Endodermal cell (in vitro differentiated cells): ENCODE results near the gene THSD8. TPM values are rescaled to one million over a fixed set of nuclear protein-coding genes. Genes with fewer than 3 reads are reported as not detected.

Experiments used
- DNase-seq: peaks from one replicate; pipeline ENCODE4 v3.0.0-alpha.2; 2017
- H3K27ac ChIP-seq: 2 replicates; pipeline ENCODE4 v1.5.1; 2013; ENCODE audit warnings: mild to moderate bottlenecking, low read depth, low read length, moderate library complexity
- H3K27me3 ChIP-seq: 2 replicates; pipeline ENCODE4 v1.6.1; 2013; ENCODE audit warnings: mild to moderate bottlenecking, low read length, moderate library complexity; ENCODE audit not compliant: insufficient read depth, control insufficient read depth, poor library complexity, severe bottlenecking
- H3K36me3 ChIP-seq: 2 replicates; pipeline ENCODE4 v1.7.0; 2013; ENCODE audit warnings: mild to moderate bottlenecking, low read length, moderate library complexity; ENCODE audit not compliant: control insufficient read depth, insufficient read depth
- H3K4me1 ChIP-seq: one replicate; pipeline ENCODE4 v1.7.0; 2013; ENCODE audit warnings: low read length; ENCODE audit not compliant: control insufficient read depth, insufficient read depth
- H3K4me3 ChIP-seq: 2 replicates; pipeline ENCODE4 v1.5.1; 2013; ENCODE audit warnings: mild to moderate bottlenecking, low read length, moderate library complexity
- H3K9ac ChIP-seq: 2 replicates; pipeline ENCODE4 v1.6.1; 2013; ENCODE audit warnings: mild to moderate bottlenecking, low read length, moderate library complexity; ENCODE audit not compliant: poor library complexity, severe bottlenecking; ENCODE audit errors: extremely low read depth
- H3K9me3 ChIP-seq: 2 replicates; pipeline ENCODE4 v1.6.1; 2013; ENCODE audit warnings: mild to moderate bottlenecking, low read length, moderate library complexity; ENCODE audit not compliant: control insufficient read depth
- H3K27ac Mint-ChIP-seq: 2 replicates; pipeline ENCODE4 v1.8.0; 2020; ENCODE audit warnings: mixed read lengths
- H3K27me3 Mint-ChIP-seq: 2 replicates; pipeline ENCODE4 v1.8.0; 2021; ENCODE audit warnings: mild to moderate bottlenecking, mixed read lengths; ENCODE audit not compliant: insufficient read depth
- H3K36me3 Mint-ChIP-seq: 2 replicates; pipeline ENCODE4 v1.8.0; 2020; ENCODE audit warnings: low read depth, mixed read lengths
- H3K4me1 Mint-ChIP-seq: 2 replicates; pipeline ENCODE4 v1.8.0; 2020; ENCODE audit warnings: mixed read lengths
- H3K4me3 Mint-ChIP-seq: 2 replicates; pipeline ENCODE4 v1.8.0; 2020; ENCODE audit warnings: mild to moderate bottlenecking, moderate library complexity, mixed read lengths
- H3K9me3 Mint-ChIP-seq: 2 replicates; pipeline ENCODE4 v1.8.0; 2020; ENCODE audit warnings: mild to moderate bottlenecking, mixed read lengths
- WGBS, 2 experiments: methylation state at CpG; one replicate each; pipeline versions ENCODE4 v1.1.5 to v1.1.7; 2013; ENCODE audit warnings: missing lambda C conversion rate in 2 of 2, mixed read lengths in 1 of 2; ENCODE audit not compliant: insufficient coverage in 1 of 2, insufficient read length in 1 of 2; 5-methylcytosine and 5-hydroxymethylcytosine counted together
- total RNA-seq, 2 donors: library from RNA; stranded (reverse); fragmentation: NEBNext Ultra II Directional in 1 of 2; extraction: Animal tissue kit (Norgen Biotek cat#: 25700) in 1 of 2; gene quantifications; 2 replicates in 1 of 2; 3 replicates in 1 of 2; pipeline ENCODE4 v1.2.1, GENCODE V29; 2021
- TF ChIP-seq, protein P1 (sequence below): fragments of 200-600 bp; sonication (generic); conservative IDR thresholded peaks from 2 replicates; pipeline ENCODE4 v1.5.0; 2021; ENCODE audit warnings: antibody characterized with exemption, mild to moderate bottlenecking

Gene THSD8
- total RNA-seq, 2 donors from 2014 or later, result 34.4 to 57.4 TPM

GRCh38 chr19:12838886-12839756, 37.3 kb downstream of the THSD8 start:
- TF ChIP-seq, protein P1, sequence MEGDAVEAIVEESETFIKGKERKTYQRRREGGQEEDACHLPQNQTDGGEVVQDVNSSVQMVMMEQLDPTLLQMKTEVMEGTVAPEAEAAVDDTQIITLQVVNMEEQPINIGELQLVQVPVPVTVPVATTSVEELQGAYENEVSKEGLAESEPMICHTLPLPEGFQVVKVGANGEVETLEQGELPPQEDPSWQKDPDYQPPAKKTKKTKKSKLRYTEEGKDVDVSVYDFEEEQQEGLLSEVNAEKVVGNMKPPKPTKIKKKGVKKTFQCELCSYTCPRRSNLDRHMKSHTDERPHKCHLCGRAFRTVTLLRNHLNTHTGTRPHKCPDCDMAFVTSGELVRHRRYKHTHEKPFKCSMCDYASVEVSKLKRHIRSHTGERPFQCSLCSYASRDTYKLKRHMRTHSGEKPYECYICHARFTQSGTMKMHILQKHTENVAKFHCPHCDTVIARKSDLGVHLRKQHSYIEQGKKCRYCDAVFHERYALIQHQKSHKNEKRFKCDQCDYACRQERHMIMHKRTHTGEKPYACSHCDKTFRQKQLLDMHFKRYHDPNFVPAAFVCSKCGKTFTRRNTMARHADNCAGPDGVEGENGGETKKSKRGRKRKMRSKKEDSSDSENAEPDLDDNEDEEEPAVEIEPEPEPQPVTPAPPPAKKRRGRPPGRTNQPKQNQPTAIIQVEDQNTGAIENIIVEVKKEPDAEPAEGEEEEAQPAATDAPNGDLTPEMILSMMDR, result no peak
- Mint-ChIP-seq H3K27ac (no peak overlapping the region), H3K27me3 (peaks cover 73% of the 10 kb centered on the region), H3K36me3 (no peaks in the 10 kb centered on the region), H3K4me3 (peak overlapping the region; percentile 64), H3K4me1 (peaks cover 4% of the 10 kb centered on the region), H3K9me3 (no peaks in the 10 kb centered on the region)
- H3K9me3 ChIP-seq, result no peaks in the 10 kb centered on the region
- H3K9ac ChIP-seq, result no peak overlapping the region
- no peaks in the 10 kb centered on the region for H3K4me1 ChIP-seq
- WGBS, 2 experiments, result 42 to 77% methylated on average over 5 to 18 of the region's 21 CpGs
- H3K27ac ChIP-seq, result peak overlapping the region; percentile 42
- H3K4me3 ChIP-seq, result peak overlapping the region; percentile 71
- no peaks in the 10 kb centered on the region for H3K36me3 ChIP-seq
- peaks cover 48% of the 10 kb centered on the region for H3K27me3 ChIP-seq
- DNase-seq, result peak; percentile 52

DNA sequence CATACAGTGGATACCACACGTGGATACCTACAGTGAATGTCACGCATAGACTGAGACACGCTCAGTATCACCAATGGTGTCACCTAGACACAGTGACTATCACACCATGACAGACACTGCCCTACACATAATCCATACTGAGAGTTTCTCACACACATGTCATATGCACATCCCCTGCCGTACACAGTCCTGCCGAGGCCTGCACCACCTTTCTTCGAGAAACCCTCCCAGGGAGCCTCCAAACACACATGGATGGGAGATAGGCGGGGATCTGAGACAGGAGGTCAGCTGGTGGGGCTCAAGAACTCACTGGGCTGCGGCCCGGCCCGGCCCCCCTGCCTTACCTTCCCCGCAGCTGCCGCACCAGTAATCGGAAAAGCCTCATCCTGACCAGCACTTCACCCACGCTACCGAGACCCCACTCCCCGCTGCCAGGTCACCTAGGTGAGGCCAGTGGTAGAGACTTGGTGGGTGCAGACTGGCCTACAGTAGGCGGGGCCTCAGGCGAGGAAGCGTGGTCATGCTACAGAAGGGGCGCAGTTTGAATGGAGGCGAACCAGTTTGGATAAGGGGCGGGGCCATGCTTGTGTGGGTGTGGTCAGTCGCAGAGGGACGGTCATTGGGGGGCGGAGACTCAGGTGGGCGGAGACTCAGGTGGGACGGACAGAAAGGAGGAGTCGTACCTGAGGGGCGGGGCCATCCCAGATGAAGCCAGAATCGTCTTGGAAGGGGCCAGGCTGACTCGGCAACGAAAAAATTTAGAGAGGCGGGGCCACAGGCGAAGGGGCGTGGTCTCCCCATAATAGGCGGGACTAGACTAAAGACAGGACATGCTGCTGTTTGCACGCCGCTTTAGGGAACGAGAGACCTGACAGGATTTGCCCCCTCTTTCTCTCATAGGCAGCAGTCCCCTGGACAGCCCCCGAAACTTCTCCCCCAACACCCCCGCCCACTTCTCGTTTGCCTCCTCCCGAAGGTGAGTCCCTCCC, 38.5 kb downstream of the THSD8 start:
- peak overlapping the region; percentile 94 for H3K27ac Mint-ChIP-seq
- no peaks in the 10 kb centered on the region for H3K4me1 Mint-ChIP-seq
- Histone ChIP-seq H3K36me3 (no peaks in the 10 kb centered on the region), H3K27me3 (peaks cover 36% of the 10 kb centered on the region), H3K4me1 (no peaks in the 10 kb centered on the region), H3K9ac (peak overlapping the region; percentile 34), H3K27ac (peak overlapping the region; percentile 73), H3K9me3 (no peaks in the 10 kb centered on the region), H3K4me3 (peak overlapping the region; percentile 78)
- H3K9me3 Mint-ChIP-seq, result no peaks in the 10 kb centered on the region
- no peaks in the 10 kb centered on the region for H3K36me3 Mint-ChIP-seq
- TF ChIP-seq, protein P1, result no peak
- H3K27me3 Mint-ChIP-seq, result peaks cover 60% of the 10 kb centered on the region
- WGBS, 2 experiments, result 19 to 32% methylated on average over 16 to 43 of the region's 43 CpGs
- peak; percentile 100 for DNase-seq
- peak overlapping the region; percentile 55 for H3K4me3 Mint-ChIP-seq

DNA sequence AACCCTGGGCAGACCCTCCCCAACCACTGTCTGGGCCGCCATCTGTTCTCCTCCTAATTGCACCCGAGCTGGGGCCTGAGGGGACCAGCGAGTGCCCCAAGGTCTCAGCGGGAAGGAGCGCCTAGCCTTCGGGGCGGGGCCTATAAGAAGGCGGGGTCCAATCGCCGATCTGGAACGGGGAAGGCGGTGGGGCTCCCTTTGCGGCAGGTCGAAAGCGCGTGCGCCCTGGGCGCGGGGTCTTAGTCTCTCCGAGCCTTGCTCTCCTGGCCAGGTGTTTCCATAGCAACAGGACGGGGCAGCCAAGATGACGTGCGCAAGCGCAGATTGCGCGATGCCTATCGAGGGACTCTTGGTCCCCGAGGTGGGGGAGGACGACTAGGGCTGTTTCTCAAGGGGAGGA, 39.2 kb downstream of the THSD8 start:
- TF ChIP-seq, protein P1, result no peak
- Histone ChIP-seq H3K4me3 (peak overlapping the region; percentile 78), H3K9me3 (no peaks in the 10 kb centered on the region), H3K9ac (peak overlapping the region; percentile 34), H3K27me3 (peaks cover 29% of the 10 kb centered on the region), H3K4me1 (no peaks in the 10 kb centered on the region), H3K27ac (peak overlapping the region; percentile 73), H3K36me3 (no peaks in the 10 kb centered on the region)
- Mint-ChIP-seq H3K4me3 (peak overlapping the region; percentile 55), H3K9me3 (no peaks in the 10 kb centered on the region), H3K4me1 (no peaks in the 10 kb centered on the region), H3K27ac (peak overlapping the region; percentile 94), H3K27me3 (peaks cover 53% of the 10 kb centered on the region), H3K36me3 (no peaks in the 10 kb centered on the region)
- WGBS, 2 experiments, result 4 to 7% methylated on average over 3 to 29 of the region's 29 CpGs
- DNase-seq, result peak; percentile 98
